NCI-H1105 (cell line): ENCODE data around the gene KLHDC7B.

Source experiments
- DNase-seq: peaks from one replicate; lab custom pipeline; 2025; lab: John Stamatoyannopoulos, UW

KLHDC7B gene

DNA sequence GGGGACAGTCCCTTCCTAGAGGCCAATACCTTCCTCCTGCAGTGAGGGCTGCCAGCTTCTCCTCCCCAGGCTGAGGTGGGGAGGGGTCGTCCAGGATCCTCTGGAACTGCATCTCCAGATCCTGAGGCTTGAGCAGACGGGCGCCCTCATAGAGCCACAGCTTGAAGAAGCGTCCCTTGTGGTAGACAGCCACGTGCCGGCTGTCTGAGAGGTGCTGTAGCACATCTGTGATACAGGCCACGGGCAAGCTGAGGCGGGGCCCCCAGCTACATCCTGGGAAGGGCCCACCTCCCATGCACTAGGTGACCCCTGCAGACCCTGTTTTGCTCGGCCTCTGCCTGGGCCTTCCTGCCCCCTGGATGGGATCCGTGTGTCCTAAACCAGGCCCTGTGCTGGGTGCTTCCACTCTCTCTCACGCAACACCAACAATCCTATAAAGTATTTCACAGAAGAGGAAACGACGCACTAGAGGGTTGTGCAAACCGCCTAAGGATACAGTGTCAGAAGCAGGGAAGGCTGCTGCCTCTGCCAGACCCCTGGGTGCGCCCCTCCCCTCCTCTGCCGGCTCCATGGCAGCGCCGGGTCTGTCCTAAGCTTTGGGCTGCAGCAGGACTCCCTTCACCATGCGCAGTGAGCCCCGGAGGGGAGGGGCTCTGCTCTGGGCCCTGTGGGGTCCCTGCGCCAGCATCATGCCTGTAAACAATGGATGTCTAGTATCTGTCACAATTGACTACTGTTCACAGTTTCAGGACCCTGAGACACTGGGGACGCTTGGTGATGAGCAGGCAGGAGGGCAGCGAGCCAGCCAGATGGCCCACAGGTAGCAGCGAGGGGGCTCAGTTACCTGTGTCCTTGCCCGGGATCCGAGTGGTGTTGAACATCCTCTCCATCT is 28.0 kb downstream of the KLHDC7B start:
- no peak for DNase-seq

DNA sequence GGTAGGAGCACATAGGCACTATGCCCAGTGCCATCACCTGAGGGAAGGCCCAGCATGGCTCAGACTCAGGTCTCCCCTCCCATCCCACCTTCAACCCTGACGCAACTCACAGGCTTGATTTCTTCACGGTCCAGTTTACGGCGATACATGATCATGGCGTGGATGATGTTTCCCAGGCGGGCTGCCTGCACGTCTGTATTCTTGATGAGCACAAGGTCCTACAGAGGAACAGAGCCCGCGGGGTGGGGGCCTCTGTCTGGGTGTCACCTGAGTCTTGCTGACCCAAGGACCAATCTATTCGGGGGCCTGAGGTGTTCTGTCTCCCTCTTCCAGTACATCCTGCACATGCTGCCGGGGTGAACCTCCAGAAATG is 28.7 kb downstream of the KLHDC7B start:
- DNase-seq, result no peak

GRCh38 chr22:50575426-50575941 is 29.8 kb downstream of the KLHDC7B start:
- DNase-seq, result no peak

DNA sequence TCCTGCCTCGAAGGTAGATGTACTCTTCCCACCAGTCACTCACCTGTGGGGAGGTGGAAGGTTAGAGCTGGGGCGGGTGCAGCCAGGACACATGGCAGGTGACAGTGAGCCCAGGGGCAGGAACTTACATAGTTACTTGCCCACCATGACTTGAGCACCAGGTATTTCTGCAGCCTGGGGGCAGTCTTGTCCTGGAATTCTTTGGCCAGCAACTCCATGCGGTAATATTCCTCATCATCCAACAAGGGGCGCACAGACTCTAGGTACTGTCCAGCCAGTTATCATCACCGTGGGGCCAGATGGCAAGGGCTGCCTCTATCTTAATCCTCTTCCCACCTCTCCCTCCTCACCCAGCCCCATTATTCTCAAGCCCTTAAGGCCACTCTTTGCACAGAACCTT is 30.4 kb downstream of the KLHDC7B start:
- DNase-seq, result no peak

- DNase-seq, result no peak
These were observed 31.4 kb downstream of the KLHDC7B start for GRCh38 chr22:50576806-50577696.

DNA sequence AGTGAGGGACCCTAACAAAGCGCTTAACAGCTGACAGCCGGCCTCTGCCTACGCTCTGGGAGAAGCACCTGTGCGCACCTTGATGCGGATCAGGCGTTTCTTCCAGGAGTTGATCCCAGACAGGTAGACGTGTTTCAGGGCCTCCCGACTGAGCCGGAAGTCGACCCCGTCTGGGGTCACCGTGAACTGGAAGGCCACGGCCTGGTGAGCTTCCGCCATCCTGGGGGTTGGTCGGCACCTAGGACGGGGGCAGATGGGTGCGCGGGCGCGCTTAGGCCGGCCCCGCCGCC is 31.9 kb downstream of the KLHDC7B start:
- no peak for DNase-seq

DNA sequence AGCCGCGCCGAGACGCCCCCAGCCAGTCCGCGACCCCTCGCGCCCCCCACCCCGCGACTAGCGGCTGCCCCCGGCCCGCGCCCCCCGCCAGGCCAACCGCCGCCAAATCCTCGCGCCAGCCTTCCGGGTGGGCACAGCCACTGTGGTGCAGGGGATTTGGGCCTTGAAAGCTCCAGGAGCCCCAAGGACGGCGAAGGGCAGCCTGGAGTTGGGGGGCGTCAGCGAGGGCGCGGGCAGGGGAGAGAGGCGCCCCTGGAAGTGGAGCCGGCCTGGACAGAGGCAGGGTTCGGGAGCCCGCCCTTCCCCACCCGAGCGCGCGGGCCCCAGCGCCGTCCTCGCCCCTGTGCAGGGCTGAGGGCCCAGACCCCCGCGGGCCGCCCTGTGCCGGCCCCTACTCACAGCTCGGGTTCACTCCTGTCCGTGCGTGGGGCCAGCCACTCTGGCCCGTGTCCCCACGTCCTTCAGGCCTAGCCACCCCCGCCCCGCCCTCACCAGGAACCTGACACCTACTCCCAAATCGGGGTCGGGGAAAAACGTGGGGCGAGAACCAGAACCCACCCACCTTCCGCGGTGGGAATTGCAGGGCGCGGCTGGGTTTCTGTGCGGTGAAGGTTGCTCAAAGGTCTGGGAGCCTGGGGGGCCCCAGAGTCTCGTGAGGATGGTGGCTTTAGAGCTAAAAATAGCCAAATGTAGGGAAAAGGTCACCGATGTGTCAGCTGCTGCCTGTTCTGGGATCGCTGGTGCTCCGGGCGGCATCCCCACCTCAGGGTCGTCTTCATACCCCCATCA is 32.5 kb downstream of the KLHDC7B start, which contains the start of gene CPT1B:
CPT1B (minus strand) TSS at position 441 of the 789 bp plus-strand sequence. CDS start 512 bp downstream, outside the sequence.
- no peak for DNase-seq

DNA sequence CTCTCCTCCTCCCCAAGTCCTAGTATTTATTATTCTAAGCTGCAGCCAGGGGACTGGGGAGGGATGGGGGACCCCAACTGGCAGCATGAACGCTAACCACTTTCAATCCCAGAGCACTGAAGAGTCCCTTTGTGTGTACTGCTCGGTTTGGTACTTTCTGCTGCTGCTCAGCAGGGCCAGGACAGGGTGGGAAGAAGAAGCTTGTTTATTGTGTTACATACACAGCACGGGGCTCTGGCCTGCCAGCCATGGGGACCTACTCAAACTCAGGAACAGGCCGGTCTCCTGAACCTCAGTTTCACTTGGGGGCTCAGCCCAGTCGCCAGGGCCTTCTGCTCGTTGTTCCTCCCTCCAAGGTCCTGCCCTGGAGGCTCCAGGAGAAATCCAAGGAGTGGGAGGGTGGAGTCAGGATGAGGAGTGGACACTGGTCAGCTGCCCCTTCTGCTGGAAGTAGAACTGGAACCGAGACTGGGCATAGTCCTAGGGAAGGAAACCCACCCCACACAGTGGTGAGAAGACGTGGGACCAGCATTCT is 33.1 kb downstream of the KLHDC7B start:
- no peak for DNase-seq

DNA sequence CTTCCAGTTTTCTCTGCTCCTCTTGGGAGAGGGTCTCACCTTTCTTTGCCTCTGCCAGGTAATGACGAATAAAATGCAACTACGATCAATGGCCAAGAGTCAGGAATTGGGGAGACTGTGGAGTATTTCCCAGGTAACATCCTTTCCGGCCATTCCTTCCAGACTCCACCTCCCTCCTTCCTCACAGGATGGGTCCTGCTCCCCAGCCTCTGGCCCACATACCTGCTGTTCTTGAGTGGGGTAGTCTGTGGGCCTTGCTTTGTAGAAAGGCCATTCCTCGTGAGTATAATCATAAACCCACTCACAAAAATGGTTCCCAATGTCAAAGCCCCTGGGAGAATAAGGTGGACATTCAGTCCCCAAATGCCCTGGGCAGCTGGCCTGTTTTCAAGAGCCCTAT is 34.1 kb downstream of the KLHDC7B start:
- no peak for DNase-seq

DNA sequence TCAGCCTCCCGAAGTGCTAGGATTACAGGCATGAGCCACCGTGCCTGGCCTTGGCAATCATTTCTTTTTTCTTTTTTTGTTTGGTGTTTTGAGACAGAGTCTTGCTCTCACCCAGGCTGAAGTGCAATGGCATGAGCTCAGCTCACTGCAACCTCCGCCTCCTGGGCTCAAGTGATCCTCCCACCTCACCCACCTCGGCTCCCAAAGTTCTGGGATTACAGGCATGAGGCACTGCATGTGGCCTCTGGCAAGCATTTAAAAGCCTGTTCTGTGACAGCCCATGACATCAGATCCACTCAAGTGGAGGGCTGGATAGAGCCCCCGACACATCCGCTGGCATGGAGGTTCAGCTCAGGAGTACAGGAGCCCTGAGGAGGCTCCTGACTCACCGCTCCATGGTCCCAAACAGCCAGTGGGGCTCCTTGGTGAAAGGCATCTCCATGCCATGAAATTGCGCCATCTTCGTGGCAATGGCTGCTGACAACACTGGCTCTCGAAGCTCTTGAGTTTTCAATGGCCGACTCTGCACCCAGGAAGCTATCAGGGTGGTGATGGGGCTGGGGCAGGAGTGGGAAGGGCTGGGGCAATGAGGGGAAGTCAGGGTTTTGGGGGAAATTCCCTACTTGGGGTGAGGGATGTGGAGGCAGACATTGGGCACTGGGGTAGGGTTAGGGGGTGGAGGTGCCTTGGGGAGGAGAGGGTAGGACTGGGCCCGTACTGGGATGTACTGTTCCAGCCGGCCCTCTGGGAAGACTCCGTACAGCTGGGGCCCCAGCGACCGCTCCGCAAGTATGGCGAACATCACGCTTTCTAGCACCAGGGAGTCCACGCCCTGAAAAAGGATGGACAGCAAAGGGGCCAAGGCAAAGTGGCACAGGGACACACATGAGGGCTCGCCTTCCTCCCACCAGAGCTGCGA is 35.6 kb downstream of the KLHDC7B start:
- no peak for DNase-seq

DNA sequence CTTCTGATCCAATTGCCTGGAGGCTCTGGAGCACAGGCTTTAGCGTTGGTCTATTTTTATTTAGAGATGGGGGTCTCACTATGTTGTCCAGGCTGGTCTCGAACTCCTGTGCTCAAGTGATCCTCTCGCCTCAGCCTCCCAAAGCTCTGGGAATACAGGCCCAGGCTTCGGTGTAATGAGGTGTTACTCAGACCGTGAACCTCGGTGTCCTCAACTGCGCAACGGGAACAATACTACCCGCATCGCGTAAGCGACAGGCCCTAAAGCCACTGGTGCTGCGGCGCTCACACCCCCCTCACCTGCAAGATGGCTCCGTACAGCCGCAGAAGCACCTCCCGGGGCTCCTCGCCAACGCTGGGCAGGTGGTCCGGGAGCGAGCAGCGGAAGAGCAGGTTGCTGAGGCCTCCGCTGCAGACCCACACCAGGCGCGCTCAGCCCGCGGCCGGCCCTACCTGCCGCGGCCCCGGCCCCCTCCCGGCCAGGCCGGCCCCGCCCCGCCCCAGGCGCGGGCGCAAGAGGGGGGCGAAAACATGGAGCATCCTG is 36.3 kb downstream of the KLHDC7B start:
- DNase-seq, result no peak

GRCh38 chr22:50582493-50583293 is 37.0 kb downstream of the KLHDC7B start, which contains the start of gene CHKB:
CHKB (minus strand) TSS chr22:50582849; CDS start chr22:50582781, 68 bp downstream.
- peak; percentile 98 for DNase-seq

DNA sequence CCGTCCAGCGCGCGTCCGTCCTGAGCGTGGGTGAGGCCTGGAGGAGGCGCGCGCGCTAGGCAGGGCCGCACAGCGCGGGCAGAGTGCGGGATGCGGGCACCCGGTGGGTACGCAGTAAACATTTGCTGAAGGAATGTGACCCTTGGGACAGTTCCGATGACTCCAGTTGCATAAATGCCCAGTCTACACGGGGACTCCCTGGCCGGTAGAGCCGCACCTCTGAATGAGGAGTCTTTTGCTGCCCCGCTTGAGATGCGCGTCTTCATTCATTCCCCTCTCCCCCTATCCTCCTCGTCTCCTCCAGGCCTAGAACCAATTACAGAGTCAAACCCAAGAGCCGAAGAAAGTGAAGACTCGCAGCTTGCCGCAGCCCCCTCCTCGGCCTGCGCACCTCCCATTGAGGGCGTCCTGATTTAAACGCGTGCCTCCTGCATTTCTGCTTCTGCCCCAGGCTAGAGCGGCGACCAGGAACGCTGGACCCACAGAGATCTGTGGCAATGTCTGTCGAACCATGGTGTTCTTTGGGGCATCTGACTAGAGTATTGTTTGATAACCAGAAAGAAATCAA is 37.7 kb downstream of the KLHDC7B start:
- no peak for DNase-seq

DNA sequence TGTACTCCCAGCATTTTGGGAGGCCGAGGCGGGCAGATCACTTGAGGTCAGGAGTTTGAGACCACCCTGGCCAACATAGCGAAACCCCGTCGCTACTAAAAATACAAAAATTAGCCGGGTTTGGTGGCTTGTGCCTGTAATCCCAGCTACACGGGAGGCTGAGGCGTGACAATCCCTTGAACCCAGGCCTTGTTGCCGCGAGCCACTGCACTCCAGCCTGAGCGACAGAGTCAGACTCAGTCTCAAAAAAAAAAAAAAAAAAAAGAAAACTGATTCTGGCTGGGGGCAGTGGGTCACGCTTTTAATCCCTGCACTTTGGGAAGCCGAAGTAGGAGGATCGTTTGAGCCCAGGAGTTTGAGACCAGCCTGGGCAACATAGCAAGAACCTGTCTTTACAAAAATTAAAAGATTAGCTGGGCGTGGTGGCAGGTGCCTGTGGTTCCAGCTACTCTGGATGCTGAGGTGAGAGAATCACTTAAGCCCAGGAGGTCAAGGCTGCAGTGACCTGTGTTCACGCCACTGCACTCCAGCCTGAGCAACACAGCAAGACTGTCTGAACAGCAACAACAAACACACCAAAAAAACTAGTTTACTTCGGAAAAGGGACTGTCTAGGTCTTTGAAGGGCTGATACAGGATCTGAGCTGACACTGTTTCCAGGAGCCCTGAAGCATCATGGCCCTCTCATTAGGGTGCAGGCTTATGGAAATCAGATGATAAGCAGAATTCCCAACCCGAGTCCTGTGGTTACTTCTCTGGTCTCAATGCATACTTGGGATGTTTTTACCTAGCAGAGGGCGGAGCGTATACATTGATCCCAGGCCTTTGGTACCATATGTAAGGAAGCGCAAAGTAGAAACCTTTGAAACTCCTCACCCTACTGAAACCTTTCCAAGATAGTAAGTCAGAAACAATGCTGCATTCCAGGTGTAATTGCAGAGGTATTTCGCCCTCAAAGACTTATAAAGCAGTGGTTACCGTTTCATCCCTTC is 38.7 kb downstream of the KLHDC7B start:
- no peak for DNase-seq

GRCh38 chr22:50585238-50585637 is 39.5 kb downstream of the KLHDC7B start:
- DNase-seq, result no peak

GRCh38 chr22:50585781-50586180 is 40.1 kb downstream of the KLHDC7B start:
- DNase-seq, result no peak

DNA sequence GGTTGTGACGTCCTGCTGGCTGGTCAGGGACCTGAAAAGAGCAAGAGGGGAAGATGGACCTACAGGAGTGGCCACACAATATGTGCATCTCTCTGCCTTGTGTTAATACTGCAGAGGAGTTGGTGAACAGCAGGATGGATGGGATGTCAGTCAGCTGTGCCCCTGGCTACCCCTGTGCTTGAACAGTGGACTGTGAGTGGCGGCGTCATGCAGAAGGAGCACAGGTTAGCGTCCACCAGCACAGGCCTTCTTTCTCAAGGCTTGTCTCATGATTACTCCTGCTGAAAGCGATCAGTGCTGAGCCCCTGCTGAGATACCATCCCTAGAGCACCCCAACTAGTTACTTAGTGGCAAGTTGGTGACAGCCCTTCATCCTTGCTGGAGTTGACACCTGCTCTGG is 40.7 kb downstream of the KLHDC7B start:
- DNase-seq, result no peak

- DNase-seq, result no peak
These were observed 41.7 kb downstream of the KLHDC7B start for GRCh38 chr22:50587407-50587806.
